ENCODE results near the gene CAPN11. TPM values are rescaled to one million over a fixed set of nuclear protein-coding genes. Genes with fewer than 3 reads are reported as not detected.

Gene CAPN11
- total RNA-seq, 4 donors from 2014 or later, result 0.68 to 3.2 (median 1.1) TPM; not detected in 1

GRCh38 chr6:44207966-44208365 is 49.3 kb downstream of the CAPN11 start:
- no peak for TF ChIP-seq CTCF (IDR thresholded peaks at IDR 0.05; ENCODE audit: low read depth)

GRCh38 chr6:44211284-44211683 is 52.7 kb downstream of the CAPN11 start:
- TF ChIP-seq CTCF (IDR thresholded peaks at IDR 0.05; ENCODE audit: low read depth), result no peak

- TF ChIP-seq CTCF (IDR thresholded peaks at IDR 0.05; ENCODE audit: low read depth), result no peak
Observed at GRCh38 chr6:44214307-44214706, 55.7 kb downstream of the CAPN11 start.

GRCh38 chr6:44216677-44217331 is 58.2 kb downstream of the CAPN11 start, which contains the start of gene MYMX:
MYMX (plus strand) TSS chr6:44216926; CDS start chr6:44217472, 546 bp downstream.
- no peak for TF ChIP-seq CTCF (IDR thresholded peaks at IDR 0.05; ENCODE audit: low read depth)

- TF ChIP-seq CTCF (IDR thresholded peaks at IDR 0.05; ENCODE audit: low read depth), result no peak
Observed at GRCh38 chr6:44217332-44218143, 58.9 kb downstream of the CAPN11 start.

- TF ChIP-seq CTCF (IDR thresholded peaks at IDR 0.05; ENCODE audit: low read depth), result no peak
Observed at GRCh38 chr6:44219053-44219814, 60.6 kb downstream of the CAPN11 start.

Data from subcutaneous adipose tissue (tissue), 4 donors.